A673 (cell line): ENCODE measurements around the gene ALG9.

Experiments
- EZH2 ChIP-seq: fragments of 200-600 bp; sonication (generic); IDR thresholded peaks from 2 replicates; pipeline ENCODE4 v1.6.1; 2017; ENCODE audit warnings: borderline replicate concordance, low read depth, mild to moderate bottlenecking, mixed read lengths, antibody characterized with exemption, low read length; ENCODE audit not compliant: poor library complexity, severe bottlenecking
- TF ChIP-seq, protein P1 (sequence below): fragments of 300-800, 200-600 bp; sonication (generic); conservative IDR thresholded peaks from 2 replicates; pipeline ENCODE4 v1.5.1; 2017; ENCODE audit warnings: low read depth, mild to moderate bottlenecking, antibody characterized with exemption, low read length, moderate library complexity, mixed read lengths

DNA sequence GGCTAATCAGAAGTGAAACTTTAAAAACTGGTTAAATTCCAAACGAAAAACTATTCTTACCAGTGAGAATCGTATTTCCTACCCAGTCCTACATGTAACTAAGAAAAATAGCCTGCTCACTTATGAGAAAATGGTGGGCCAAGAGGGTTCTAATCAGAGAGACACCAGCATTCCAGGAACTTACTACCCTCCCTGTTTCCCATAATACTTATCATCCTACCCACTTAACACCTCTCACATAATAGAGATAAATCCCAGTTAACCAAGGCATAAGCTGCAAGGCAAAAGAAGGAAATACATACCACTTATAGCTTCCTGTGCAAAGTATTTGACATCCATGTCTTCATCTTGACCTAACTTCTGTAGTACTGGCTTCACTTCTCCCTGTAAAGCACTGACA is 129.6 kb downstream of the ALG9 start:
- no peak for TF ChIP-seq EZH2
- TF ChIP-seq, protein P1, sequence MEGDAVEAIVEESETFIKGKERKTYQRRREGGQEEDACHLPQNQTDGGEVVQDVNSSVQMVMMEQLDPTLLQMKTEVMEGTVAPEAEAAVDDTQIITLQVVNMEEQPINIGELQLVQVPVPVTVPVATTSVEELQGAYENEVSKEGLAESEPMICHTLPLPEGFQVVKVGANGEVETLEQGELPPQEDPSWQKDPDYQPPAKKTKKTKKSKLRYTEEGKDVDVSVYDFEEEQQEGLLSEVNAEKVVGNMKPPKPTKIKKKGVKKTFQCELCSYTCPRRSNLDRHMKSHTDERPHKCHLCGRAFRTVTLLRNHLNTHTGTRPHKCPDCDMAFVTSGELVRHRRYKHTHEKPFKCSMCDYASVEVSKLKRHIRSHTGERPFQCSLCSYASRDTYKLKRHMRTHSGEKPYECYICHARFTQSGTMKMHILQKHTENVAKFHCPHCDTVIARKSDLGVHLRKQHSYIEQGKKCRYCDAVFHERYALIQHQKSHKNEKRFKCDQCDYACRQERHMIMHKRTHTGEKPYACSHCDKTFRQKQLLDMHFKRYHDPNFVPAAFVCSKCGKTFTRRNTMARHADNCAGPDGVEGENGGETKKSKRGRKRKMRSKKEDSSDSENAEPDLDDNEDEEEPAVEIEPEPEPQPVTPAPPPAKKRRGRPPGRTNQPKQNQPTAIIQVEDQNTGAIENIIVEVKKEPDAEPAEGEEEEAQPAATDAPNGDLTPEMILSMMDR, result no peak
